Mesenchymal stem cell (in vitro differentiated cells and primary cell): ENCODE measurements around the gene SYT9.

Source experiments
- DNase-seq: peaks from one replicate; pipeline ENCODE4 v3.0.0-alpha.2; 2013
- H2AFZ ChIP-seq: one replicate; pipeline ENCODE4 v1.6.1; 2013; ENCODE audit warnings: low read depth, mild to moderate bottlenecking, control low read depth, inconsistent platforms, low read length, moderate library complexity
- H2AK5ac ChIP-seq: 2 replicates; pipeline ENCODE4 v1.6.1; 2013; ENCODE audit warnings: low read length, moderate library complexity, mild to moderate bottlenecking, inconsistent platforms; ENCODE audit not compliant: severe bottlenecking
- H2BK120ac ChIP-seq: one replicate; pipeline ENCODE4 v1.6.1; 2013; ENCODE audit warnings: low read depth, mild to moderate bottlenecking, inconsistent platforms, low read length, moderate library complexity
- H2BK12ac ChIP-seq, 2 experiments: one replicate each; pipeline ENCODE4 v1.6.1; 2013; ENCODE audit warnings: inconsistent platforms in 2 of 2, low read length in 2 of 2, mild to moderate bottlenecking in 2 of 2, moderate library complexity in 2 of 2, control low read depth in 1 of 2
- H2BK15ac ChIP-seq: one replicate; pipeline ENCODE4 v1.6.1; 2013; ENCODE audit warnings: mild to moderate bottlenecking, low read depth, inconsistent platforms; ENCODE audit not compliant: poor library complexity, severe bottlenecking
- H2BK5ac ChIP-seq: 2 replicates; pipeline ENCODE4 v1.6.1; 2013; ENCODE audit warnings: low read depth, mild to moderate bottlenecking, low read length, control low read depth, inconsistent platforms; ENCODE audit not compliant: poor library complexity, severe bottlenecking
- H3K14ac ChIP-seq, 2 experiments: one replicate each; pipeline ENCODE4 v1.6.1; 2013; ENCODE audit warnings: inconsistent platforms in 2 of 2, low read length in 2 of 2, control low read depth in 1 of 2, mild to moderate bottlenecking in 1 of 2, moderate library complexity in 1 of 2
- H3K18ac ChIP-seq, 2 experiments: one replicate each; pipeline ENCODE4 v1.6.1; 2013; ENCODE audit warnings: inconsistent platforms in 2 of 2, low read length in 2 of 2, control low read depth in 1 of 2, low read depth in 1 of 2, mild to moderate bottlenecking in 1 of 2
- H3K23ac ChIP-seq, 2 experiments: one replicate each; pipeline ENCODE4 v1.6.1; 2013; ENCODE audit warnings: inconsistent platforms in 2 of 2, low read length in 2 of 2, mild to moderate bottlenecking in 2 of 2, moderate library complexity in 2 of 2, control low read depth in 1 of 2
- H3K27ac ChIP-seq: 2 replicates; pipeline ENCODE4 v1.5.1; 2013; ENCODE audit warnings: mild to moderate bottlenecking, moderate library complexity, low read length, control low read depth, inconsistent platforms; ENCODE audit not compliant: poor library complexity, severe bottlenecking
- H3K27me3 ChIP-seq, 2 experiments: 2 replicates each; pipeline versions ENCODE4 v1.6.1 to v1.7.0; 2013; ENCODE audit warnings: low read length in 2 of 2, mild to moderate bottlenecking in 2 of 2, moderate library complexity in 2 of 2, control low read depth in 1 of 2, inconsistent platforms in 1 of 2; ENCODE audit not compliant: control insufficient read depth in 1 of 2, insufficient read depth in 1 of 2
- H3K36me3 ChIP-seq, 2 experiments: 2 replicates each; pipeline versions ENCODE4 v1.6.1 to v1.7.0; 2013; ENCODE audit warnings: low read length in 2 of 2, control low read depth in 1 of 2, inconsistent platforms in 1 of 2, low read depth in 1 of 2, mild to moderate bottlenecking in 1 of 2; ENCODE audit not compliant: insufficient read depth in 2 of 2, control insufficient read depth in 1 of 2
- H3K4ac ChIP-seq, 2 experiments: one replicate each; pipeline ENCODE4 v1.6.1; 2013; ENCODE audit warnings: inconsistent platforms in 2 of 2, low read length in 2 of 2, mild to moderate bottlenecking in 2 of 2, moderate library complexity in 2 of 2, control low read depth in 1 of 2, low read depth in 1 of 2
- H3K4me1 ChIP-seq: 2 replicates; pipeline ENCODE4 v1.6.1; 2013; ENCODE audit warnings: low read depth, low read length, control low read depth; ENCODE audit not compliant: control insufficient read depth, insufficient read depth
- H3K4me2 ChIP-seq: 2 replicates; pipeline ENCODE4 v1.6.1; 2013; ENCODE audit warnings: low read length, mild to moderate bottlenecking, inconsistent platforms; ENCODE audit not compliant: poor library complexity, severe bottlenecking
- H3K4me3 ChIP-seq, 2 experiments: 2 replicates each; pipeline versions ENCODE4 v1.5.1 to v1.7.0; 2013; ENCODE audit warnings: low read length in 2 of 2, mild to moderate bottlenecking in 2 of 2, control low read depth in 1 of 2, low read depth in 1 of 2; ENCODE audit not compliant: insufficient read depth in 1 of 2
- H3K79me1 ChIP-seq: replicated peaks from 2 replicates; pipeline ENCODE4 v1.6.1; 2013; ENCODE audit warnings: mild to moderate bottlenecking, control low read depth, low read length, inconsistent platforms; ENCODE audit not compliant: poor library complexity, severe bottlenecking
- H3K9ac ChIP-seq: 2 replicates; pipeline ENCODE4 v1.7.0; 2013; ENCODE audit warnings: mild to moderate bottlenecking, low read length, moderate library complexity
- H3K9me3 ChIP-seq: 2 replicates; pipeline ENCODE4 v1.7.0; 2013; ENCODE audit warnings: mild to moderate bottlenecking, low read length; ENCODE audit not compliant: control insufficient read depth
- H4K8ac ChIP-seq: one replicate; pipeline ENCODE4 v1.6.1; 2013; ENCODE audit warnings: inconsistent platforms, mild to moderate bottlenecking, low read length, moderate library complexity
- H4K91ac ChIP-seq: one replicate; pipeline ENCODE4 v1.6.1; 2013; ENCODE audit warnings: mild to moderate bottlenecking, low read length, inconsistent platforms
- WGBS: methylation state at CpG from one replicate; pipeline ENCODE4 v1.1.7; 2013; ENCODE audit warnings: mixed read lengths; 5-methylcytosine and 5-hydroxymethylcytosine counted together

The SYT9 gene

DNA sequence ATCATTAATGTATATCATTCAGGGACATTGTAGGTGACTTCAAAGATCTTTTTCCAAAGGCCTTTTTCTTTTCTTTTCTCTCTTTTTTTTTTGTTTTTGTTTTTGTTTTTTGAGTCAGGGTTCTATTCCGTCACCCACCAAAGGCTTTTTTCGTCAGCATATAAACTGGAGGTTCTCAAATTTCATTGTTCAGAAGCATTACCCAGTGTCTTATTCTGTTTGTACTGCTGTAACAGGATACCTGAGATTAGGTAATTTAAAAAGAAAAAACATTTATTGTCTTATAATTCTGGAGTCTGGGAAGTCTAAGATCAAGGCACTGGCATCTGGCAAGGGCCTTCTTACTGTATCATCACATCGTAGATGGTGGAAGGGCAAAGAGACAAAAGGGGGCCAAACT lies 6.4 kb upstream of the SYT9 start:
- WGBS: 75% methylated on average over 1 of the region's 3 CpGs

DNA sequence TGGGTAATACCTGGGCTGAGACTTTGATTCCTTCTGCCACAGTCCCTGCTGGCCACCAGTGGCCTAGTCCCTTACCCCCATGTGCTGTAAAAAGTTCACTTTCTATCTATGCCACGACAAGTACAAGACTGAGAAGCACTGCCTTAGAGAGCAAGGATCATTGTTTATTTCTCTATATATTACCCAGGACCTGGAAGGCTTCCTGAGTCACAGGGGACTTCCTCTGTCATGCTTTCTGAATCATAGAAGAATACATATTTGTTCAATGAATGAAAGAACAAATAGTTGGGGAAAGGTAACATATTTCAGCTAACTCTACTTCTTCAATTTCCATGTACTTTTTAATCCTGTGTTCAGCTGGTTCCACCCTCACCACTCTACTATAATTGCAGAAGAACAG lies 5.5 kb upstream of the SYT9 start:
- H4K91ac ChIP-seq: no peak overlapping the region
- H2BK15ac ChIP-seq: no peak overlapping the region
- H2BK5ac ChIP-seq: no peak overlapping the region
- H3K4me3 ChIP-seq: no peak overlapping the region
- no peak overlapping the region for H3K4ac ChIP-seq
- peaks cover 14% of the 10 kb centered on the region in 2 experiments for H3K27me3 ChIP-seq
- 29% methylated on average over 1 of the region's 1 CpG for WGBS
- no peak overlapping the region for H3K18ac ChIP-seq
- H2BK120ac ChIP-seq: no peak overlapping the region
- no peak for DNase-seq
- no peaks in the 10 kb centered on the region for H3K79me1 ChIP-seq
- no peak overlapping the region for H2BK12ac ChIP-seq
- H3K9me3 ChIP-seq: no peaks in the 10 kb centered on the region
- no peak overlapping the region for H3K27ac ChIP-seq
- no peak overlapping the region for H3K9ac ChIP-seq
- H3K14ac ChIP-seq: no peak overlapping the region
- no peak overlapping the region for H4K8ac ChIP-seq
- H3K23ac ChIP-seq: no peak overlapping the region
- no peak overlapping the region for H2AFZ ChIP-seq
- no peak overlapping the region for H3K4me2 ChIP-seq
- no peak overlapping the region for H2AK5ac ChIP-seq
- H3K4me1 ChIP-seq: no peaks in the 10 kb centered on the region
- no peaks in the 10 kb centered on the region for H3K36me3 ChIP-seq

More for the DNA sequence above, 6.4 kb upstream of the SYT9 start:
- H3K23ac ChIP-seq: no peak overlapping the region
- no peak overlapping the region for H3K4me2 ChIP-seq
- H3K27me3 ChIP-seq: peaks cover 6% of the 10 kb centered on the region in 2 experiments
- no peak overlapping the region for H3K4me3 ChIP-seq
- no peak for DNase-seq
- H2AFZ ChIP-seq: no peak overlapping the region
- H3K79me1 ChIP-seq: no peaks in the 10 kb centered on the region
- H3K4me1 ChIP-seq: no peaks in the 10 kb centered on the region
- no peak overlapping the region for H3K14ac ChIP-seq
- H3K4ac ChIP-seq: no peak overlapping the region
- no peak overlapping the region for H2AK5ac ChIP-seq
- H3K27ac ChIP-seq: no peak overlapping the region
- H2BK15ac ChIP-seq: no peak overlapping the region
- no peaks in the 10 kb centered on the region for H3K9me3 ChIP-seq
- no peak overlapping the region for H3K18ac ChIP-seq
- H2BK12ac ChIP-seq: no peak overlapping the region
- no peaks in the 10 kb centered on the region for H3K36me3 ChIP-seq
- no peak overlapping the region for H4K91ac ChIP-seq
- H2BK120ac ChIP-seq: no peak overlapping the region
- H3K9ac ChIP-seq: no peak overlapping the region
- H2BK5ac ChIP-seq: no peak overlapping the region
- no peak overlapping the region for H4K8ac ChIP-seq

- Histone ChIP-seq H3K4me3 (no peak overlapping the region), H3K27ac (no peak overlapping the region), H3K9ac (no peak overlapping the region), H3K79me1 (no peaks in the 10 kb centered on the region), H2BK12ac (no peak overlapping the region), H2BK15ac (no peak overlapping the region), H4K91ac (no peak overlapping the region), H3K4me2 (no peak overlapping the region), H2AK5ac (no peak overlapping the region), H3K36me3 (no peaks in the 10 kb centered on the region), H3K27me3 (peaks cover 48 to 50% of the 10 kb centered on the region in 2 experiments), H2BK120ac (no peak overlapping the region), H3K14ac (no peak overlapping the region), H3K4me1 (peaks cover 16% of the 10 kb centered on the region), H2AFZ (no peak overlapping the region), H2BK5ac (no peak overlapping the region), H3K9me3 (no peaks in the 10 kb centered on the region), H3K18ac (no peak overlapping the region), H3K23ac (no peak overlapping the region), H3K4ac (no peak overlapping the region), H4K8ac (no peak overlapping the region)
- 37% methylated on average over 1 of the region's 3 CpGs for WGBS
- DNase-seq: no peak
Measured at GRCh38 chr11:7250166-7250565, 1.5 kb upstream of the SYT9 start.

DNA sequence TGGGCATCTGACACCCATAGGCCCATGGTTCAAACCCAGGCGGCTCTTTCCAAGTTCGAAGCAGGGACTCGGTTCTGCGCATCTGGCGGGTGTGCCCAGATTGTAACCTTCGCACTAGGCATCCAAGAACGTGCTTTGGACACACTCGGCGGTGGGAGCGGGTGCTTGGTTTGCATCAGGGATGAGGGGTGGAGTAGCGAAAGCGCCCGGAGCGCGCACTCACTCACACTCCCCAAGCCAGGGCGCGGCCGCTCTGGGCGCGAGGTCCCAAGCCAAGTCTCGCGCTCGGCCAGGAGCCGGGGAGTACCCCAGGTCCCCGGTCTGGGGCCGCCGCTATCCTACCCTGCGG lies 243 bp upstream of the SYT9 start:
- H3K4me2 ChIP-seq: peak overlapping the region; percentile 98
- no peak overlapping the region for H3K18ac ChIP-seq
- H4K91ac ChIP-seq: no peak overlapping the region
- H3K9ac ChIP-seq: no peak overlapping the region
- H3K23ac ChIP-seq: no peak overlapping the region
- H3K79me1 ChIP-seq: no peaks in the 10 kb centered on the region
- 15% methylated on average over 10 of the region's 28 CpGs for WGBS
- no peak overlapping the region for H2BK120ac ChIP-seq
- H3K36me3 ChIP-seq: no peaks in the 10 kb centered on the region
- no peak overlapping the region for H3K27ac ChIP-seq
- peaks cover 16% of the 10 kb centered on the region for H3K4me1 ChIP-seq
- peaks cover 50 to 61% of the 10 kb centered on the region in 2 experiments for H3K27me3 ChIP-seq
- no peak overlapping the region for H2BK15ac ChIP-seq
- H2BK12ac ChIP-seq: no peak overlapping the region
- H2BK5ac ChIP-seq: no peak overlapping the region
- no peak overlapping the region for H2AK5ac ChIP-seq
- peak overlapping the region; percentile 55 to 75 for H3K4me3 ChIP-seq
- no peak overlapping the region for H3K14ac ChIP-seq
- no peak for DNase-seq
- no peak overlapping the region for H4K8ac ChIP-seq
- no peaks in the 10 kb centered on the region for H3K9me3 ChIP-seq
- no peak overlapping the region for H3K4ac ChIP-seq
- peak overlapping the region; percentile 66 for H2AFZ ChIP-seq
